ENCODE data around the gene RPL22L1.

The RPL22L1 gene

GRCh38 chr3:170876537-170876936 is 6.5 kb upstream of the RPL22L1 start:
- H4K20me1 ChIP-seq, result no peaks in the 10 kb centered on the region
- TF ChIP-seq Cebpa-rat (IDR thresholded peaks at IDR 0.05), result no peak
- no peaks in the 10 kb centered on the region for H3K36me3 ChIP-seq
- H3K27me3 ChIP-seq, result no peaks in the 10 kb centered on the region
- H3K4me2 ChIP-seq, result no peak overlapping the region
- no peak overlapping the region for H3K4me3 ChIP-seq
- no peaks in the 10 kb centered on the region for H3K4me1 ChIP-seq
- no peak overlapping the region for H3K9ac ChIP-seq
- H3K9me3 ChIP-seq, result peaks cover 6% of the 10 kb centered on the region; the same call in 1 of the 2 replicates
- H3K27ac ChIP-seq, result no peak overlapping the region

GRCh38 chr3:170869239-170869590 is 780 bp downstream of the RPL22L1 start:
- peaks cover 42% of the 10 kb centered on the region for H4K20me1 ChIP-seq
- H3K9ac ChIP-seq, result peak overlapping the region; percentile 97
- H3K36me3 ChIP-seq, result peaks cover 37% of the 10 kb centered on the region
- H3K9me3 ChIP-seq, result no peaks in the 10 kb centered on the region
- peak overlapping the region; percentile 92 for H3K4me2 ChIP-seq
- peak overlapping the region; percentile 98 for H3K27ac ChIP-seq
- H3K4me1 ChIP-seq, result peaks cover 31% of the 10 kb centered on the region
- H3K27me3 ChIP-seq, result no peaks in the 10 kb centered on the region
- H3K4me3 ChIP-seq, result peak overlapping the region; percentile 83
- no peak for TF ChIP-seq Cebpa-rat (IDR thresholded peaks at IDR 0.05)

GRCh38 chr3:170868577-170869238 is 1.3 kb downstream of the RPL22L1 start:
- Histone ChIP-seq H3K36me3 (peaks cover 37% of the 10 kb centered on the region), H3K9me3 (no peaks in the 10 kb centered on the region), H3K27ac (peak overlapping the region; percentile 98), H3K9ac (peak overlapping the region; percentile 97), H3K4me1 (peaks cover 31% of the 10 kb centered on the region), H3K4me2 (peak overlapping the region; percentile 92), H3K27me3 (no peaks in the 10 kb centered on the region), H3K4me3 (peak overlapping the region; percentile 83), H4K20me1 (peaks cover 42% of the 10 kb centered on the region)
- no peak for TF ChIP-seq Cebpa-rat (IDR thresholded peaks at IDR 0.05)

GRCh38 chr3:170867143-170867937 is 2.7 kb downstream of the RPL22L1 start:
- Histone ChIP-seq H3K27me3 (no peaks in the 10 kb centered on the region), H3K9ac (peak overlapping the region; percentile 4), H3K4me1 (peaks cover 31% of the 10 kb centered on the region), H3K4me3 (peak overlapping the region; percentile 83), H4K20me1 (peaks cover 42% of the 10 kb centered on the region), H3K4me2 (peak overlapping the region; percentile 92), H3K27ac (peak overlapping the region; percentile 63), H3K9me3 (no peaks in the 10 kb centered on the region), H3K36me3 (peaks cover 37% of the 10 kb centered on the region)
- no peak for TF ChIP-seq Cebpa-rat (IDR thresholded peaks at IDR 0.05)

- TF ChIP-seq Cebpa-rat (IDR thresholded peaks at IDR 0.05), result no peak
- no peak overlapping the region; the same call in 1 of the 2 replicates for H3K4me3 ChIP-seq
- no peaks in the 10 kb centered on the region for H3K27me3 ChIP-seq
- peaks cover 42% of the 10 kb centered on the region for H4K20me1 ChIP-seq
- no peak overlapping the region; the same call in 1 of the 2 replicates for H3K27ac ChIP-seq
- no peak overlapping the region for H3K9ac ChIP-seq
- no peaks in the 10 kb centered on the region for H3K9me3 ChIP-seq
- peak overlapping the region; percentile 92 for H3K4me2 ChIP-seq
- peaks cover 31% of the 10 kb centered on the region for H3K4me1 ChIP-seq
- H3K36me3 ChIP-seq, result peaks cover 37% of the 10 kb centered on the region
Observed at GRCh38 chr3:170866499-170866898, 3.5 kb downstream of the RPL22L1 start.

DNA sequence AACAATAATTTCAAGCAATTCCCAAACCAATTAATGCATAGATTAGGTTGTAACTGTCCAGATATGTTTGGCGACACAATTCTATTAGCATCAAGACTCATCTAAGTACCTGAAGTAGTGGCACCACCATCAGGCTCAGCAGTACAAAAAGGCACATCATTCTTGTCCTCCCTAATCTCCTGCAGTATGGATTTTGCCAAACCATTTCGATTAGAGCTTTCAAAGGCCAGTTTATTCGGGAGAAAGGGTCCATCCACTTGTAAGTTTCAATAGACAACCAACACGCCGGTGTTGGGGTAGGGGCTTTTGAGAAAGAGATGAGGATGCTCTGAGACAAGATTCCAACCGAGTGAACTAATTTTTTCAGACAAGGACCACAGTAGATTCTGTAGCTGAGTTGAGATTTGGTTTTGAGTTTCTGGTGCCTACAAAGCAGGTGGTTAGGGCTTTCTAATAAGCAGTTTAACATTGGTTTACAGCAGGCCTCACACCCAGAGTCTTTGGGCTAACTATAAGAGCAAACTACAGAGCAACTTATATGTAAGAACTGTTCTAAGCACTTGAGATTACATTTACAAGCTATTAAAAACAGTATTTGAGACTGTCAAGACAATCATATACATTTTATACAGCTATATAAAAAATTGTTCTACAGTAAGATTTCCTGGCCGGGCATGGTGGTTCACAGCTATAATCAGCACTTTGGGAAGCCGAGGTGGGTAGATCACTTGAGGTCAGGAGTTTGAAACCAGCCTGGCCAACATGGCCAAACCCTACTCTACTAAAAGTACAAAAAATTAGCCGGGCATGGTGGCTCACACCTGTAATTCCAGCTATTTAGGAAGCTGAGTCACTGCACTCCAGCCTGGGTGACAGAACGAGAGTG is 4.5 kb downstream of the RPL22L1 start:
- no peak for TF ChIP-seq Cebpa-rat (IDR thresholded peaks at IDR 0.05)
- H3K4me2 ChIP-seq, result no peak overlapping the region
- peaks cover 35% of the 10 kb centered on the region for H3K4me1 ChIP-seq
- no peaks in the 10 kb centered on the region for H3K27me3 ChIP-seq
- no peak overlapping the region for H3K9ac ChIP-seq
- H3K4me3 ChIP-seq, result no peak overlapping the region
- H3K9me3 ChIP-seq, result no peaks in the 10 kb centered on the region
- peaks cover 42% of the 10 kb centered on the region for H4K20me1 ChIP-seq
- H3K27ac ChIP-seq, result no peak overlapping the region
- peaks cover 37% of the 10 kb centered on the region for H3K36me3 ChIP-seq

DNA sequence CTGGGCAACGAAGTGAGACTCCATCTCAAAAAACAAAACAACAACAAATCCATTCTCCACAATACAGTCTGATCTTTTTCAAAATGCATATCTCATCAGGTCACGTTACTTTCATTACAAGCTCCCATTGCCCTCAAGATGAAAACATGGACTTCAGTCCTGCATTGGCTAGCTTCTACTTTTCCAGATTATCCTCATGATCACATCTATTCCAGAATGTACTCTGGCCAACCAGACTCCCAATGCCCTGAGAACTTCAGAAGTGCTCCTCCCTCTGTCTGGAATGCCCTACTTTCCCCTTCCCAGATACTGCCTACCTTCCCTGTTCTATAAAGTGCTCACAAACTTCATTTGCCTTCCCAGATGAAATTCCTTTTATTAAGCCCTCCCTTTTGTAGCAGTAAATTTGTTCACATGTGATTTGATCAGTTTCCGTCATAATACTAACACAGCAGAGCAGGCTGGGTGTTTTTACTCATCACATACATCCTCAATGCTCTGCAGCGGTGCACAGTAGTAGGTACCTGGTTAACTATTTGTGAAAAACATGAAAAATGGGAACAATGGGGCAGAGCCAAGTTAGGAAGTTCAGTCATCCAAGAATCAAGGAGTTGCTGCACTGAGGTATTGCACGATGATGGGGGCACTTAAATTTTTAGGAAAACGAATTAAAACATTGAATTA is 5.3 kb downstream of the RPL22L1 start:
- Histone ChIP-seq H3K9ac (no peak overlapping the region), H3K27ac (no peak overlapping the region), H3K4me3 (no peak overlapping the region), H3K4me2 (no peak overlapping the region), H3K27me3 (no peaks in the 10 kb centered on the region), H3K36me3 (peaks cover 37% of the 10 kb centered on the region), H3K9me3 (no peaks in the 10 kb centered on the region), H4K20me1 (peaks cover 42% of the 10 kb centered on the region), H3K4me1 (peaks cover 36% of the 10 kb centered on the region)
- no peak for TF ChIP-seq Cebpa-rat (IDR thresholded peaks at IDR 0.05)

- Histone ChIP-seq H4K20me1 (peaks cover 38% of the 10 kb centered on the region), H3K4me3 (no peak overlapping the region), H3K27me3 (no peaks in the 10 kb centered on the region), H3K36me3 (peaks cover 37% of the 10 kb centered on the region), H3K9ac (no peak overlapping the region), H3K4me1 (peaks cover 35% of the 10 kb centered on the region), H3K27ac (no peak overlapping the region), H3K4me2 (no peak overlapping the region), H3K9me3 (no peaks in the 10 kb centered on the region)
- TF ChIP-seq Cebpa-rat (IDR thresholded peaks at IDR 0.05), result no peak
Observed at GRCh38 chr3:170863816-170864215, 6.2 kb downstream of the RPL22L1 start.

Measured in BLaER1 (cell line).